ENCODE results near the gene DUSP5.

Gene DUSP5

DNA sequence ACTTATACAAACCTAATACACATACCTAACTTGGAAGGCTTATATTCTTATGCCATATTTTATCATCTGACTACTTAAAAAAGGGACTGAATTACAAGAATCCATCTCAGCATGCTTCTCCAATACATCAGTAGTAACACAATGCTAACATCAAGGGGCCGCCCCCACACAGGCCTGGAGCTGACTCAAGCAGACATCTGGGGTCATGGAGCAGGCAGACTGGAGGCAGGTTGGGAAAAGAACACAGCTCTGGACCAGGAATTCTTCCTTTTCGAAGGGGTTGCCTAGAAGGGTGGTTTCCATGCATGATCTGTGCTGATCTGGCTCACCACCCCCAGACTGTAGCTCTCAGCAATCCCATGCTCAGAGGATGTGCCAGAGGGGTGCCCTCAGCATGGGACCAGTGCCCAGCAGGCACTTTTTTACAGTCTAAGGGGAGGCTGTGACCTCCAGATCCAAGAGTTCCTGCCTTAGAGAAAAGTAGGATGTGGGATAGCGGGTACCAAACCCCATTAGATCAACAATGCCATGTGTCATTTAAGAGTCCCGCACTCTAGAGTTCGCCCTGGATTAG lies 26.1 kb upstream of the DUSP5 start:
- TF ChIP-seq, protein P1, sequence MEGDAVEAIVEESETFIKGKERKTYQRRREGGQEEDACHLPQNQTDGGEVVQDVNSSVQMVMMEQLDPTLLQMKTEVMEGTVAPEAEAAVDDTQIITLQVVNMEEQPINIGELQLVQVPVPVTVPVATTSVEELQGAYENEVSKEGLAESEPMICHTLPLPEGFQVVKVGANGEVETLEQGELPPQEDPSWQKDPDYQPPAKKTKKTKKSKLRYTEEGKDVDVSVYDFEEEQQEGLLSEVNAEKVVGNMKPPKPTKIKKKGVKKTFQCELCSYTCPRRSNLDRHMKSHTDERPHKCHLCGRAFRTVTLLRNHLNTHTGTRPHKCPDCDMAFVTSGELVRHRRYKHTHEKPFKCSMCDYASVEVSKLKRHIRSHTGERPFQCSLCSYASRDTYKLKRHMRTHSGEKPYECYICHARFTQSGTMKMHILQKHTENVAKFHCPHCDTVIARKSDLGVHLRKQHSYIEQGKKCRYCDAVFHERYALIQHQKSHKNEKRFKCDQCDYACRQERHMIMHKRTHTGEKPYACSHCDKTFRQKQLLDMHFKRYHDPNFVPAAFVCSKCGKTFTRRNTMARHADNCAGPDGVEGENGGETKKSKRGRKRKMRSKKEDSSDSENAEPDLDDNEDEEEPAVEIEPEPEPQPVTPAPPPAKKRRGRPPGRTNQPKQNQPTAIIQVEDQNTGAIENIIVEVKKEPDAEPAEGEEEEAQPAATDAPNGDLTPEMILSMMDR (IDR thresholded peaks at IDR 0.05; ENCODE audit: low read depth, low read length, missing control alignments) = no peak
- no peak for DNase-seq (ENCODE audit: extremely low read depth, low read depth)

DNA sequence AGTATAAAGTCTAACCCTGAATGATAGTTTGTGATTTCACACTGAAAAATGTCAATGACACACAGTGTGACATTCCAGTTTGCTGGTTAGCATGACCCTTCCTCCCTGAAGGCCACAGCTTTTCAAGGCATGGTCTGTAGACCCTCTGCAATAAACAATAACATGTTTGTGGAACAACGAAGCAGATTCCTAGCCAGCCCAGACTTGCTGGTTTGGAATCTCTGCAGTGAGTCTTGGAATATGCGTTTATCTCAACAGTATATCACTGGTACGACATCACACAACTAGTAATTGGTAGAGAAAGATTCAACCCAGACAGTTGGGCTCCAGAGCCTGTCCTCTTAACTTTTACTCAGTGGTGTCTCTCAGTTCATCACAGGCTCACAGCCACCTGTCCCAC lies 23.7 kb upstream of the DUSP5 start:
- DNase-seq (ENCODE audit: extremely low read depth, low read depth) = no peak
- no peak overlapping the region for H3K4me3 ChIP-seq (replicated peaks; ENCODE audit: low read depth, low read length)
- TF ChIP-seq, protein P1 (IDR thresholded peaks at IDR 0.05; ENCODE audit: low read depth, low read length, missing control alignments) = no peak

More for the DNA sequence above, 26.1 kb upstream of the DUSP5 start:
- no peak overlapping the region for H3K4me3 ChIP-seq (replicated peaks; ENCODE audit: low read depth, low read length)

DNA sequence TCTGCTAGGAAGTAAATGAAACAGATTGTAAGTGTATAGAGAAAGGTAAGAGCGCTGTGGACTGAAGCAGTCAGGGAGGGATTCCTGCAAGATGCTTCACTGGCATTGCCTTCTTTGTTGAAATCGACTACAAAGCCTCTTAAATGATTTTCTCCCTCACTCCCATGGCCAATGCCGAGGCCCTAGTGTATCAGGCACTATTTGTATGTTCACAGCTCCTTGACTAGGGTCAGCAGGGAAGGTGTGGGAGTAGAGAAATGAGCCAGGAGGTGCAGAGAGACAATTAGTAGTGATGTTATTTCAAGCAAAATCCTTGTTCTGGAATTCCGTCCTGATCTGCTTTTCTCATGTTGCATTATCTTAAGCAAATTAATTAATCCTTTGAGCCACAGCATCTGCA lies 22.9 kb upstream of the DUSP5 start:
- TF ChIP-seq, protein P1 (IDR thresholded peaks at IDR 0.05; ENCODE audit: low read depth, low read length, missing control alignments) = no peak
- no peak for DNase-seq (ENCODE audit: extremely low read depth, low read depth)

DNA sequence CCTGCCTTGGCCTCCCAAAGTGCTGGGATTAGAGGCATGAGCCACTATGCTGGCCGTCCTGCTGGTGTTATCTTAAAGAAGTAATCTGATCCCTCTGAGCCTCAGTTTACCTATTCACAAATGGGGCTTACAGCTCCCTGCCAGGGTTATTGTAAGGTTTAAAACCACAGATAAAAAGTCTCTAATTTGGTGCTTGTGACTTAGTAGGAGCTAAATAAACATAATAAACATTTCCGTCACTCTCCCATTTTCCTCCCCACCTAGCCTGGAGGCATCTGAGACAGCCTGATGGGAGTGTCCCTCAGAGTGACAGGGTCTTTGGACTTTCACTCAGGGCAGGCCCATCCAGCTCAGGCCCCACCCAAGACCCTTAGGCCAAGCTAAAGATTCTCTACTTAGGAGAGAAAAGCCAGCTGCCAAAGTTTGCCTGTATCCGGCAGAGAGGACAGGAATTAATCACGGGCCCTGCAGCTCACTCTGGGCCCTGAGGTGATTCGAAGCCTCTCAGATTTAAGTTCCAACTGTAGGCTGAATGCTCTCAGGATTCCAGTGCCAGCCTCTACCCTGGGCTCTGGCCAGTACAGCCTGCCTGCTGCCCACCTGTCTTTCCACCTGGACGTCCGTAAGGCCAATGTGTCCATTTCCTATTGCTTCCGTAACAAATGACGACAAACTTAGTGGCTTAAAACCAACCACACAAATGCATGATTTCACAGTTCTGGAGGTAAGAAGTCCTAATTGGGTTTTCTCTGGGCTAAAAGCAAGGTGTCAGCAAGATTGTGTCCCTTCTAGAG lies 21.8 kb upstream of the DUSP5 start:
- H3K4me3 ChIP-seq (replicated peaks; ENCODE audit: low read depth, low read length) = no peak overlapping the region
- TF ChIP-seq, protein P1 (IDR thresholded peaks at IDR 0.05; ENCODE audit: low read depth, low read length, missing control alignments) = no peak
- no peak for DNase-seq (ENCODE audit: extremely low read depth, low read depth)

More for the DNA sequence above, 22.9 kb upstream of the DUSP5 start:
- H3K4me3 ChIP-seq (replicated peaks; ENCODE audit: low read depth, low read length) = no peak overlapping the region

DNA sequence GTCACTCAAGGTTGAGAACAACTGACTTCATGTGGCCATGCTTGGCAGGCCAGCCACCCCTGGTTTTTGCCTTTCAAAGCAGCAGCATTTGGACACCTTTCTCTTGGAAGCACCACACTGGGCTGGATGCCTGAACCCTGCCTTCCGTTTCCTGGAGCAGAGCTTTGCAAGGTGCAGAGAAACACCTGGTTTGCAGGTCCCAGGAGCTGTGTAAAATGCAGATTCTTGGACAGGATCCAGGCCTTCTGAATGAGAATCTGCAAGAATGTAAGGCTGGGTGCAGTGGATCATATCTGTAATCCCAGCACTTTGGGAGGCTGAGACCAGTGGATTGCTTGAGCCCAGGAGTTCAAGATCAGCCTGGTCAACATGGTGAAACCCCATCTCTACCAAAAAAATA lies 18.0 kb upstream of the DUSP5 start:
- no peak for DNase-seq (ENCODE audit: extremely low read depth, low read depth)
- TF ChIP-seq, protein P1 (IDR thresholded peaks at IDR 0.05; ENCODE audit: low read depth, low read length, missing control alignments) = no peak
- H3K4me3 ChIP-seq (replicated peaks; ENCODE audit: low read depth, low read length) = no peak overlapping the region

DNA sequence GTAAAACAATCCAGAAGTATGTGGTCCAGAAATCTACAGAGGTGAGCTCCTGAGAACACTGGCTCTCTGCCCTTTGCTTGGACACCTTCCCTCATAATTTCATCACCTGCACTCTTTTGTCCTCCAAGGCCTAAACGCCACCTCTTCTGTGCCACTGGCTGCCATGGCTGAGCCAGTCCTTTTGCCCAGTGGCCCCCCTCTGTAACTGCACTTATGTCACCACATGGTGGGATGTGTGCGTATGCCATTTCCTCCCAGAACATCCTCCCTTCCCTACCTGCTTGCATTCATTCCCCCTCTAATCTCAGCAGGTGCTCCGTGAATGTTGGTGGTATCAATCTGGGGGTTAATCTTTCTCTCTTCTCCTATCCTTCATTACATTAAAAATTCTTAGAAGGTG lies 17.3 kb upstream of the DUSP5 start:
- no peak overlapping the region for H3K4me3 ChIP-seq (replicated peaks; ENCODE audit: low read depth, low read length)
- DNase-seq (ENCODE audit: extremely low read depth, low read depth) = no peak
- TF ChIP-seq, protein P1 (IDR thresholded peaks at IDR 0.05; ENCODE audit: low read depth, low read length, missing control alignments) = no peak

All from HFF-Myc (cell line).